SK-N-SH (cell line): Measurements from ENCODE around the gene ACD. TPM values are rescaled to one million over a fixed set of nuclear protein-coding genes. Genes with fewer than 3 reads are reported as not detected.

Experiments used
- CTCF ChIA-PET: fragments of 300-600, 350-600 bp; formaldehyde crosslinking; extraction: SDS; loops from one replicate; lab custom pipeline; 2021; lab: Yijun Ruan, JAX
- POLR2A ChIA-PET: fragments of 350-600 bp; sonication (Branson Sonifier 250); formaldehyde crosslinking; extraction: SDS; loops from one replicate; lab custom pipeline; 2020; ENCODE audit warnings: antibody characterized with exemption, inconsistent platforms; lab: Yijun Ruan, JAX
- DNase-seq: peaks from one replicate; pipeline ENCODE4 v3.0.0; 2012
- H2AFZ ChIP-seq: fragments of 200-600 bp; sonication (generic); 2 replicates; pipeline ENCODE4 v1.8.1; 2016; ENCODE audit warnings: antibody characterized with exemption, mild to moderate bottlenecking, low read depth
- H3F3A ChIP-seq: fragments of 200-600 bp; sonication (generic); replicated peaks from 2 replicates; pipeline ENCODE3; 2016; ENCODE audit warnings: antibody characterized with exemption, mild to moderate bottlenecking; ENCODE audit not compliant: insufficient read depth
- H3K27ac ChIP-seq, 2 experiments: fragments of 200-500 bp in 1 of 2; fragments of 200-600 bp in 1 of 2; sonication (Bioruptor generic) in 1 of 2; sonication (generic), shearing (Covaris generic) in 1 of 2; 2 replicates each; pipeline versions ENCODE4 v1.5.1 to v1.6.1; 2014 to 2016; ENCODE audit warnings: low read depth in 2 of 2, inconsistent platforms in 1 of 2, low read length in 1 of 2, mild to moderate bottlenecking in 1 of 2, mixed read lengths in 1 of 2
- H3K27me3 ChIP-seq: fragments of 200-600 bp; sonication (generic), shearing (Covaris generic); 2 replicates; pipeline ENCODE4 v1.6.1; 2016; ENCODE audit warnings: mixed run types; ENCODE audit not compliant: insufficient read depth
- H3K36me3 ChIP-seq, 2 experiments: fragments of 200-500 bp in 1 of 2; fragments of 200-600 bp in 1 of 2; sonication (Bioruptor generic) in 1 of 2; sonication (generic) in 1 of 2; replicated peaks in 1 of 2; 2 replicates each; pipeline versions ENCODE3 to v1.5.1; 2014 to 2016; ENCODE audit warnings: low read length in 1 of 2, mild to moderate bottlenecking in 1 of 2; ENCODE audit not compliant: insufficient read depth in 2 of 2, control insufficient read depth in 1 of 2
- H3K4me1 ChIP-seq, 2 experiments: fragments of 200-500 bp in 1 of 2; fragments of 200-600 bp in 1 of 2; sonication (Bioruptor generic) in 1 of 2; sonication (generic), shearing (Covaris generic) in 1 of 2; 2 replicates each; pipeline versions ENCODE4 v1.5.1 to v1.6.1; 2014 to 2016; ENCODE audit warnings: low read depth in 1 of 2, low read length in 1 of 2, mixed run types in 1 of 2; ENCODE audit not compliant: insufficient read depth in 2 of 2, control insufficient read depth in 1 of 2
- H3K4me2 ChIP-seq: fragments of 200-600 bp; sonication (generic), shearing (Covaris generic); 2 replicates; pipeline ENCODE4 v1.6.1; 2017; ENCODE audit warnings: mixed run types
- H3K4me3 ChIP-seq, 2 experiments: fragments of 200-500 bp in 1 of 2; fragments of 200-600 bp in 1 of 2; sonication (Bioruptor generic) in 1 of 2; sonication (generic), shearing (Covaris generic) in 1 of 2; 2 replicates each; pipeline versions ENCODE4 v1.5.1 to v1.8.1; 2014 to 2016; ENCODE audit warnings: low read depth in 2 of 2, inconsistent platforms in 1 of 2, low read length in 1 of 2, mild to moderate bottlenecking in 1 of 2, mixed read lengths in 1 of 2, moderate library complexity in 1 of 2
- H3K79me2 ChIP-seq: fragments of 200-600 bp; sonication (generic); 2 replicates; pipeline ENCODE4 v1.8.1; 2017; ENCODE audit warnings: mild to moderate bottlenecking; ENCODE audit not compliant: insufficient read depth
- H3K9ac ChIP-seq: fragments of 200-600 bp; sonication (generic); 2 replicates; pipeline ENCODE4 v1.6.1; 2017; ENCODE audit warnings: mixed run types
- H3K9me2 ChIP-seq: fragments of 200-600 bp; sonication (generic); 2 replicates; pipeline ENCODE4 v1.6.1; 2017; ENCODE audit warnings: mixed run types
- H3K9me3 ChIP-seq: fragments of 200-600 bp; sonication (generic); 2 replicates; pipeline ENCODE4 v1.6.1; 2017; ENCODE audit warnings: mixed run types, mild to moderate bottlenecking, moderate library complexity
- H4K20me1 ChIP-seq: fragments of 200-600 bp; sonication (generic); 2 replicates; pipeline ENCODE4 v1.6.1; 2017; ENCODE audit warnings: mild to moderate bottlenecking, mixed run types; ENCODE audit not compliant: insufficient read depth
- FOSL2 ChIP-seq: IDR thresholded peaks from 2 replicates; pipeline ENCODE4 v1.4.0; 2012; ENCODE audit warnings: low read depth, mild to moderate bottlenecking, moderate library complexity, borderline replicate concordance
- FOXJ3 ChIP-seq: sonication (generic); formaldehyde crosslinking; IDR thresholded peaks from 2 replicates; pipeline ENCODE4 v1.5.1; 2020; ENCODE audit warnings: mild to moderate bottlenecking, missing genetic modification reagents
- GATA2 ChIP-seq: sonication (generic); formaldehyde crosslinking; IDR thresholded peaks from 2 replicates; pipeline ENCODE4 v1.5.0; 2020; ENCODE audit warnings: mild to moderate bottlenecking, missing genetic modification reagents
- MEF2A ChIP-seq: IDR thresholded peaks from 2 replicates; pipeline ENCODE4 v1.4.0; 2012; ENCODE audit warnings: low read depth, borderline replicate concordance
- MXI1 ChIP-seq: IDR thresholded peaks from 2 replicates; pipeline ENCODE4 v1.6.1; 2012; ENCODE audit warnings: mild to moderate bottlenecking, low read depth, low read length, improper control_type of control experiment
- NFIC ChIP-seq: IDR thresholded peaks from 2 replicates; pipeline ENCODE4 v1.4.0; 2012; ENCODE audit warnings: borderline replicate concordance
- NRF1 ChIP-seq: IDR thresholded peaks from 2 replicates; pipeline ENCODE4 v1.6.1; 2012; ENCODE audit warnings: low read depth, mild to moderate bottlenecking, low read length
- RAD21 ChIP-seq: IDR thresholded peaks from 2 replicates; pipeline ENCODE4 v1.6.1; 2012; ENCODE audit warnings: mild to moderate bottlenecking, low read length
- RXRA ChIP-seq: IDR thresholded peaks from 2 replicates; pipeline ENCODE4 v1.4.0; 2012; ENCODE audit warnings: low read depth, mild to moderate bottlenecking, borderline replicate concordance
- SIN3A ChIP-seq: IDR thresholded peaks from 2 replicates; pipeline ENCODE4 v1.6.1; 2012; ENCODE audit warnings: low read depth, mild to moderate bottlenecking, low read length, moderate library complexity, borderline replicate concordance
- SMC3 ChIP-seq: IDR thresholded peaks from 2 replicates; pipeline ENCODE4 v1.6.1; 2012; ENCODE audit warnings: low read depth, low read length, improper control_type of control experiment
- TAF1 ChIP-seq: IDR thresholded peaks from 2 replicates; pipeline ENCODE4 v1.6.1; 2012; ENCODE audit warnings: low read depth, mild to moderate bottlenecking, low read length, moderate library complexity, borderline replicate concordance
- TCF12 ChIP-seq: IDR thresholded peaks from 2 replicates; pipeline ENCODE4 v1.4.0; 2012
- YY1 ChIP-seq: IDR thresholded peaks from 2 replicates; pipeline ENCODE4 v1.4.0; 2012; ENCODE audit warnings: low read depth, mild to moderate bottlenecking
- WGBS: methylation state at CpG from one replicate; pipeline ENCODE4 v1.1.6; 2017; ENCODE audit warnings: low lambda C conversion rate; 5-methylcytosine and 5-hydroxymethylcytosine counted together
- polyA plus RNA-seq, 3 experiments: library from polyadenylated mRNA; depleted of rRNA; stranded (reverse); fragments of >200 nt; gene quantifications; 2 replicates each; pipeline ENCODE4 v1.2.3, GENCODE V29; 2012
- TF ChIP-seq, protein P1 (sequence below): IDR thresholded peaks from 2 replicates; pipeline ENCODE4; 2012
- TF ChIP-seq, protein P2 (sequence below): fragments of 150-350 bp; IDR thresholded peaks from 2 replicates; pipeline ENCODE4 v1.6.1; 2017; ENCODE audit warnings: antibody characterized with exemption, low read length, low read depth, borderline replicate concordance
- TF ChIP-seq, protein P3 (sequence below): IDR thresholded peaks from 2 replicates; pipeline ENCODE4 v1.4.0; 2012; ENCODE audit warnings: low read depth, borderline replicate concordance
- TF ChIP-seq, protein P4 (sequence below): IDR thresholded peaks from 2 replicates; pipeline ENCODE4 v1.4.0; 2012; ENCODE audit warnings: low read depth, borderline replicate concordance

ACD gene
- polyA plus RNA-seq, 1 of the 3 experiments (the other 2 are of a cell fraction): 37.8 TPM

GRCh38 chr16:67645397-67646121, 14.5 kb downstream of the ACD start:
- no peak overlapping the region for H2AFZ ChIP-seq
- no peak overlapping the region for H3K27ac ChIP-seq
- 0 out of 2 replicates have a peak overlapping the region, but pooled peaks have one; percentile 57 for H3K4me2 ChIP-seq
- TF ChIP-seq, protein P1, sequence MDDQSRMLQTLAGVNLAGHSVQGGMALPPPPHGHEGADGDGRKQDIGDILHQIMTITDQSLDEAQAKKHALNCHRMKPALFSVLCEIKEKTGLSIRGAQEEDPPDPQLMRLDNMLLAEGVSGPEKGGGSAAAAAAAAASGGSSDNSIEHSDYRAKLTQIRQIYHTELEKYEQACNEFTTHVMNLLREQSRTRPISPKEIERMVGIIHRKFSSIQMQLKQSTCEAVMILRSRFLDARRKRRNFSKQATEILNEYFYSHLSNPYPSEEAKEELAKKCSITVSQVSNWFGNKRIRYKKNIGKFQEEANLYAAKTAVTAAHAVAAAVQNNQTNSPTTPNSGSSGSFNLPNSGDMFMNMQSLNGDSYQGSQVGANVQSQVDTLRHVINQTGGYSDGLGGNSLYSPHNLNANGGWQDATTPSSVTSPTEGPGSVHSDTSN: no peak
- TF ChIP-seq GATA2 (CRISPR knock-in tag): no peak
- no peak for TF ChIP-seq SMC3
- no peak for TF ChIP-seq YY1
- no peak for TF ChIP-seq MEF2A
- TF ChIP-seq RXRA: no peak
- TF ChIP-seq, protein P2, sequence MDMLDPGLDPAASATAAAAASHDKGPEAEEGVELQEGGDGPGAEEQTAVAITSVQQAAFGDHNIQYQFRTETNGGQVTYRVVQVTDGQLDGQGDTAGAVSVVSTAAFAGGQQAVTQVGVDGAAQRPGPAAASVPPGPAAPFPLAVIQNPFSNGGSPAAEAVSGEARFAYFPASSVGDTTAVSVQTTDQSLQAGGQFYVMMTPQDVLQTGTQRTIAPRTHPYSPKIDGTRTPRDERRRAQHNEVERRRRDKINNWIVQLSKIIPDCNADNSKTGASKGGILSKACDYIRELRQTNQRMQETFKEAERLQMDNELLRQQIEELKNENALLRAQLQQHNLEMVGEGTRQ: no peak
- TF ChIP-seq RAD21: no peak
- no peak for TF ChIP-seq MXI1
- TF ChIP-seq SIN3A: no peak
- TF ChIP-seq FOXJ3 (CRISPR knock-in tag): no peak
- TF ChIP-seq, protein P3, sequence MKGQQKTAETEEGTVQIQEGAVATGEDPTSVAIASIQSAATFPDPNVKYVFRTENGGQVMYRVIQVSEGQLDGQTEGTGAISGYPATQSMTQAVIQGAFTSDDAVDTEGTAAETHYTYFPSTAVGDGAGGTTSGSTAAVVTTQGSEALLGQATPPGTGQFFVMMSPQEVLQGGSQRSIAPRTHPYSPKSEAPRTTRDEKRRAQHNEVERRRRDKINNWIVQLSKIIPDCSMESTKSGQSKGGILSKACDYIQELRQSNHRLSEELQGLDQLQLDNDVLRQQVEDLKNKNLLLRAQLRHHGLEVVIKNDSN: no peak
- no peak for TF ChIP-seq NFIC
- TF ChIP-seq TAF1: no peak
- TF ChIP-seq TCF12: no peak
- TF ChIP-seq FOSL2: no peak
- TF ChIP-seq NRF1: no peak
- TF ChIP-seq, protein P4, sequence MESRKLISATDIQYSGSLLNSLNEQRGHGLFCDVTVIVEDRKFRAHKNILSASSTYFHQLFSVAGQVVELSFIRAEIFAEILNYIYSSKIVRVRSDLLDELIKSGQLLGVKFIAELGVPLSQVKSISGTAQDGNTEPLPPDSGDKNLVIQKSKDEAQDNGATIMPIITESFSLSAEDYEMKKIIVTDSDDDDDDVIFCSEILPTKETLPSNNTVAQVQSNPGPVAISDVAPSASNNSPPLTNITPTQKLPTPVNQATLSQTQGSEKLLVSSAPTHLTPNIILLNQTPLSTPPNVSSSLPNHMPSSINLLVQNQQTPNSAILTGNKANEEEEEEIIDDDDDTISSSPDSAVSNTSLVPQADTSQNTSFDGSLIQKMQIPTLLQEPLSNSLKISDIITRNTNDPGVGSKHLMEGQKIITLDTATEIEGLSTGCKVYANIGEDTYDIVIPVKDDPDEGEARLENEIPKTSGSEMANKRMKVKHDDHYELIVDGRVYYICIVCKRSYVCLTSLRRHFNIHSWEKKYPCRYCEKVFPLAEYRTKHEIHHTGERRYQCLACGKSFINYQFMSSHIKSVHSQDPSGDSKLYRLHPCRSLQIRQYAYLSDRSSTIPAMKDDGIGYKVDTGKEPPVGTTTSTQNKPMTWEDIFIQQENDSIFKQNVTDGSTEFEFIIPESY: no peak
- TF ChIP-seq, all 33 proteins: peak for 0
- 0 out of 4 replicates have a peak overlapping the region, but pooled peaks of 1 of the 2 experiments have one; percentile 41 for H3K4me3 ChIP-seq
- POLR2A ChIA-PET: interaction anchor here (0.5 to 1.4 kb wide), 3 partner anchors 15 to 98 kb away, joined by 4 to 5 read pairs (median 4); partner anchors contain the start of gene ACD
- no peaks in the 10 kb centered on the region for H4K20me1 ChIP-seq
- H3K9me3 ChIP-seq: no peaks in the 10 kb centered on the region
- no peaks in the 10 kb centered on the region for H3K36me3 ChIP-seq
- no peaks in the 10 kb centered on the region for H3K9me2 ChIP-seq
- H3K9ac ChIP-seq: no peak overlapping the region
- CTCF ChIA-PET: interaction anchor here (0.6 to 16.5 kb wide), 42 partner anchors 9 to 320 kb away, joined by 3 to 263 read pairs (median 6); partner anchors contain the start of genes ACD, AGRP, ATP6V0D1 and C16orf86
- no peak for DNase-seq
- peaks cover 0 to 4% of the 10 kb centered on the region in 2 experiments; a peak in 1 of 4 replicates for H3K4me1 ChIP-seq
- 67% methylated on average over 3 of the region's 15 CpGs for WGBS
- no peaks in the 10 kb centered on the region for H3K79me2 ChIP-seq
- no peaks in the 10 kb centered on the region for H3F3A ChIP-seq
- H3K27me3 ChIP-seq: no peaks in the 10 kb centered on the region
